Measurements from ENCODE around the gene IBA57. TPM values are rescaled to one million over a fixed set of nuclear protein-coding genes. Genes with fewer than 3 reads are reported as not detected.

The IBA57 gene
- total RNA-seq, 5 donors from 2014 or later (not counting 1 experiment from before 2014, with no cell fraction given) = 10.6 to 18.3 (median 12.6) TPM

DNA sequence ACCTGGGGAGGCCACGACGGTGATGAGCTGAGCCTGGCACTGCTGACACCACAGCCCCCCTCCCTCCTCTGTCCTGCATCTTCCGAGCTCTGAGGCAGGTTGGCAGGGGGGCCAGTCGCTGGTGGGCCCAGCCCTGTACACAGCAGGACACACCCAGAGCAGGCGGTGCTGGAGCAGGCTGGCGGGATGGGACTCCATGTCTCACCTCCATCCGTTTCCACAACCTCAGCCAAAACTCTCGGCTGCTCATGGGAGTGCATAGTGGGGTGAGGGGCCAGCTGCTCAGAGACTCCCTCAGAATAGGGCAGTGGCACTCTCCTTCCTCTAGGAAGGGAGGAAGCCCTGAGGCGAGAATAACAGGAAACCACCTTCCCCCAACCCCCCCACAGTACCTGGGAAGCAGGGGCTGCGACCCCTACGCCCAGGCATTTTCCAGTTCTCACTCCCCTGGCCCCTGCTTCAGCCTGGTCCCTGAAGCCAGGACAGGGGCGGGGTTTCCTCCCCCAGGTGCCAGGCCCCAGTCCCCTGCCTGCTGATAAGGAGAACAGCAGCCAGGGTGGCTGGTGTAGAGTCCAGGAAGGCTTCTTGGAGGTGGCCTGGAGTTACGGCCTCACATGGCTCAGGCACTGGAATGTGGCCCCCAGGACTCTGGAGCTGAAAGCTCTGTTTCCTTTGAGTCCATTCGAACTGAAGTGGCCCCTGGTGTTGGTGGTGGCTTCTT, 3.2 kb upstream of the IBA57 start:
- Histone ChIP-seq H3K4me1 (ENCODE audit: control insufficient read depth in 1 of 2, extremely low read depth in 1 of 2, insufficient read depth in 2 of 2, low read length in 2 of 2) (peaks cover 8 to 49% of the 10 kb centered on the region in 2 experiments), H3K4me3 (ENCODE audit: control insufficient read depth in 1 of 2, extremely low read depth in 1 of 2, low read length in 1 of 2) (peak overlapping the region in 1 of 2 donors; percentile 17), H3K36me3 (ENCODE audit: control insufficient read depth in 2 of 2, extremely low read depth in 1 of 2, insufficient read depth in 1 of 2, low read length in 1 of 2) (no peaks in the 10 kb centered on the region), H3K27me3 (replicated peaks in 1 of 2; ENCODE audit: control insufficient read depth in 2 of 2, extremely low read depth in 1 of 2, insufficient read depth in 2 of 2, low read length in 1 of 2) (peaks cover 0 to 2% of the 10 kb centered on the region in 2 experiments), H3K9me3 (no peaks in the 10 kb centered on the region), H3K27ac (ENCODE audit: low read length) (peak overlapping the region; percentile 42)
- H3K27me3 Mint-ChIP-seq = no peaks in the 10 kb centered on the region
- H3K9me3 Mint-ChIP-seq = no peaks in the 10 kb centered on the region
- H3K36me3 Mint-ChIP-seq = no peaks in the 10 kb centered on the region
- DNase-seq = no peak
- WGBS (ENCODE audit: insufficient coverage) = 54% methylated on average over 4 of the region's 14 CpGs
- H3K4me1 Mint-ChIP-seq = peaks cover 32 to 35% (median 33%) of the 10 kb centered on the region in 3 donors
- no peak for ATAC-seq (replicated peaks in 1 of 4)
- POLR2A ChIA-PET = interaction anchor here in 1 of 2 donors (0.6 kb wide), 3 partner anchors 21 to 1395 kb away, joined by 3 to 5 read pairs (median 4); no protein-coding TSS in a partner anchor
- H3K4me3 Mint-ChIP-seq = peak overlapping the region in 1 of 3 donors; percentile 79
- CTCF ChIA-PET = interaction anchor here in 1 of 2 donors (0.8 kb wide), 1 partner anchor 22 kb away, joined by 3 read pairs; no protein-coding TSS in a partner anchor
- H3K27ac Mint-ChIP-seq = peak overlapping the region; percentile 59 to 97

GRCh38 chr1:228163007-228163753, 2.4 kb upstream of the IBA57 start:
- Mint-ChIP-seq H3K4me3 (peak overlapping the region in 1 of 3 donors; percentile 79), H3K27ac (peak overlapping the region; percentile 87 to 97), H3K27me3 (no peaks in the 10 kb centered on the region), H3K36me3 (no peaks in the 10 kb centered on the region), H3K9me3 (no peaks in the 10 kb centered on the region), H3K4me1 (peaks cover 39 to 41% (median 40%) of the 10 kb centered on the region in 3 donors)
- ATAC-seq (replicated peaks in 1 of 4) = no peak
- no peaks in the 10 kb centered on the region for H3K9me3 ChIP-seq
- H3K27ac ChIP-seq (ENCODE audit: low read length) = peak overlapping the region; percentile 96
- H3K4me3 ChIP-seq (ENCODE audit: control insufficient read depth in 1 of 2, extremely low read depth in 1 of 2, low read length in 1 of 2) = no peak overlapping the region
- 79% methylated on average over 29 of the region's 30 CpGs for WGBS (ENCODE audit: insufficient coverage)
- CTCF ChIA-PET = no interaction called here
- peaks cover 8 to 45% of the 10 kb centered on the region in 2 experiments for H3K4me1 ChIP-seq (ENCODE audit: control insufficient read depth in 1 of 2, extremely low read depth in 1 of 2, insufficient read depth in 2 of 2, low read length in 2 of 2)
- POLR2A ChIA-PET = interaction anchor here in 1 of 2 donors (0.6 kb wide), 3 partner anchors 22 to 1394 kb away, joined by 4 to 6 read pairs (median 5); no protein-coding TSS in a partner anchor
- peaks cover 0 to 2% of the 10 kb centered on the region in 2 experiments for H3K27me3 ChIP-seq (replicated peaks in 1 of 2; ENCODE audit: control insufficient read depth in 2 of 2, extremely low read depth in 1 of 2, insufficient read depth in 2 of 2, low read length in 1 of 2)
- no peaks in the 10 kb centered on the region for H3K36me3 ChIP-seq (ENCODE audit: control insufficient read depth in 2 of 2, extremely low read depth in 1 of 2, insufficient read depth in 1 of 2, low read length in 1 of 2)
- DNase-seq = no peak

DNA sequence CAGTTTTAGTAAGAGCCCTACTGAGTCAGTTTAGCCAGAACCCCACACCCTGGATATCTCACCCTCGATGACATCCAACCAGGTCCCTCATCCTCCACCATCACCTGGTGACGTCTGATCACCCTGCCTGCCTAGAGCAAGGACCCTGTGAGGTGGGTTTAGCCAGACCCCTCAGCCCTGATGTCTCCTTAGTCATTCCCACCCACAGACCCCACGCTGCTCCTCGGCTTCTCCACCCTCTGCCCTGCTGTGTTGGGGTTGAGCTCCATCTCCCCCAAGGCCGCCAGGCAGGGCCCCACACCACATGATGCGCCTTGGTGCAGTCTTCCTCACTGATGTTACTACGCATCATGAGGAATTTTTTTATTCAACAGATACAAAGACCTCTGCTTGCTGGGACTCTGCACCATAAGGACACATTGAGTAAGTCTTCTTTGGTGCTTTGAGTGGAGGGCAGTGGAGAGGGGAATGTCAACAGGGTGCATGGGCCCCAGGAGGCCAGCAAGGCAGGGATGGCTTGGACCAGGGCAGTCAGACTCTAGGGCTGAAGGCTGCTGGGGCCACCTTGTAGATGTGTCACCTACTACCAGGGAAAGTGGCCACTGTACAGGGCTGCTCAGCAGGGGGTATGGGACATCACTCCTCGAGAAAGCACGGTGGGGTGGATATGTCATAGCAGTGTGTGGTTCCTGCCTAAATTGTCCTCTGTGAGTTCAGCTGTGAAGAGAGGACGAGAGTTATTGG, 1.7 kb upstream of the IBA57 start:
- peak overlapping the region; percentile 96 for H3K27ac ChIP-seq (ENCODE audit: low read length)
- H3K27ac Mint-ChIP-seq = peak overlapping the region; percentile 87 to 97
- H3K9me3 ChIP-seq = no peaks in the 10 kb centered on the region
- H3K27me3 ChIP-seq (replicated peaks in 1 of 2; ENCODE audit: control insufficient read depth in 2 of 2, extremely low read depth in 1 of 2, insufficient read depth in 2 of 2, low read length in 1 of 2) = peaks cover 0 to 2% of the 10 kb centered on the region in 2 experiments
- peaks cover 0 to 3% of the 10 kb centered on the region in 2 donors for H3K36me3 ChIP-seq (ENCODE audit: control insufficient read depth in 2 of 2, extremely low read depth in 1 of 2, insufficient read depth in 1 of 2, low read length in 1 of 2)
- H3K36me3 Mint-ChIP-seq = peaks cover under 1% of the 10 kb centered on the region
- H3K4me3 Mint-ChIP-seq = peak overlapping the region; percentile 9 to 79 (median 68)
- ATAC-seq (replicated peaks in 1 of 4) (no peak), DNase-seq (no peak)
- peaks cover 8 to 45% of the 10 kb centered on the region in 2 experiments for H3K4me1 ChIP-seq (ENCODE audit: control insufficient read depth in 1 of 2, extremely low read depth in 1 of 2, insufficient read depth in 2 of 2, low read length in 2 of 2)
- H3K4me3 ChIP-seq (ENCODE audit: control insufficient read depth in 1 of 2, extremely low read depth in 1 of 2, low read length in 1 of 2) = no peak overlapping the region
- POLR2A ChIA-PET = interaction anchor here in 1 of 2 donors (0.6 kb wide), 1 partner anchor 440 kb away, joined by 6 read pairs; no protein-coding TSS in a partner anchor
- peaks cover 43 to 46% (median 44%) of the 10 kb centered on the region in 3 donors for H3K4me1 Mint-ChIP-seq
- WGBS (ENCODE audit: insufficient coverage) = 96% methylated on average over 5 of the region's 10 CpGs
- CTCF ChIA-PET = no interaction called here
- no peaks in the 10 kb centered on the region for H3K27me3 Mint-ChIP-seq
- H3K9me3 Mint-ChIP-seq = no peaks in the 10 kb centered on the region

DNA sequence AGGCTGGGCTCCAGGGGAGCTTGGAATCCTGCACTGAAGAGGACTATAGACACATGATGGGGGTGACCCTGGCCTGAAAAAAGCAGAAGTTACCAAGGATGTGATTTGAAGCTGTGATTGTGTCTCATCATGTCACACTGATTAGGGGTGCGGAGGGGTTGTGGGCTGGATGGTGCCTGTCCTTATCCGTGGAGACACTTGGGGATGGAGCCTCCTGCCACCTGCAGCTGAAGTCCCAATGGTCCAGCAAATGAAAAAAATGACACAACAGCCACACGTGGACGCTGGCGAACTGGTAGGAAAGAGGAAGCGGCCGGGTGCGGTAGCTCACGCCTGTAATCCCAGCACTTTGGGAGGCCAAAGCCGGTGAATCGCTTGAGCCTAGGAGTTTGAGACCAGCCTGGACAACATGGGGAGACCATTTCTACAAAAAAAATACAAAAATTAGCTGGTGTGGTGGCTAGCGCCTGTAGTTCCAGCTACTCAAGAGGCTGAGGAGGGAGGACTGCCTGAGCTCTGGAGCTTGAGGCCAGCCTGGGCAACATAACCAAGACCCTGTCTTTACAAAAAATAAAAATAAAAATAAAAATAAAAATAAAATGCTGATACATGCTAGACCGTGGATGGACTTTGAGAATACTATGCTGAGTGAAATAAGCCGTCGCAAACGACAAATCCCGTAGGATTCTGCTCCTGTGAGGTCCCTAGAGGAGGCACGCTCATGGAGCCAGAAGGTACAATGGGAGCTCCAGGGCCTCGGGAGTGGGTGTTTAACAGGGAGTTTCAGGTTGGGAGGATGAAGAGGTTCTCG, 838 bp upstream of the IBA57 start:
- no peaks in the 10 kb centered on the region for H3K9me3 ChIP-seq
- Mint-ChIP-seq H3K36me3 (peaks cover 3% of the 10 kb centered on the region), H3K4me1 (peaks cover 48 to 53% (median 50%) of the 10 kb centered on the region in 3 donors), H3K27me3 (no peaks in the 10 kb centered on the region), H3K27ac (peak overlapping the region; percentile 87 to 97), H3K4me3 (peak overlapping the region; percentile 79 to 84 (median 81)), H3K9me3 (no peaks in the 10 kb centered on the region)
- H3K36me3 ChIP-seq (ENCODE audit: control insufficient read depth in 2 of 2, extremely low read depth in 1 of 2, insufficient read depth in 1 of 2, low read length in 1 of 2) = peaks cover 0 to 3% of the 10 kb centered on the region in 2 donors
- H3K4me3 ChIP-seq (ENCODE audit: control insufficient read depth in 1 of 2, extremely low read depth in 1 of 2, low read length in 1 of 2) = peak overlapping the region; percentile 60 to 67
- WGBS (ENCODE audit: insufficient coverage) = 57% methylated on average over 18 of the region's 20 CpGs
- CTCF ChIA-PET = interaction anchor here (0.6 to 2.1 kb wide), 4 partner anchors 16 to 34 kb away, joined by 3 to 15 read pairs (median 7); partner anchors contain the start of gene GUK1 (in 1 of the 2)
- H3K4me1 ChIP-seq (ENCODE audit: control insufficient read depth in 1 of 2, extremely low read depth in 1 of 2, insufficient read depth in 2 of 2, low read length in 2 of 2) = peaks cover 8 to 45% of the 10 kb centered on the region in 2 experiments
- peak overlapping the region; percentile 96 for H3K27ac ChIP-seq (ENCODE audit: low read length)
- peaks cover 0 to 2% of the 10 kb centered on the region in 2 experiments for H3K27me3 ChIP-seq (replicated peaks in 1 of 2; ENCODE audit: control insufficient read depth in 2 of 2, extremely low read depth in 1 of 2, insufficient read depth in 2 of 2, low read length in 1 of 2)
- POLR2A ChIA-PET = interaction anchor here in 1 of 2 donors (0.5 to 1.1 kb wide), 4 partner anchors 10 to 16 kb away, joined by 3 to 8 read pairs (median 4); no protein-coding TSS in a partner anchor
- DNase-seq = no peak
- no peak for ATAC-seq (replicated peaks in 1 of 4)

GRCh38 chr1:228166170-228166936, 749 bp downstream of the IBA57 start:
- WGBS (ENCODE audit: insufficient coverage) = 14% methylated on average over 20 of the region's 26 CpGs
- peak overlapping the region; percentile 83 to 90 for H3K27ac Mint-ChIP-seq
- peaks cover 51 to 53% (median 53%) of the 10 kb centered on the region in 3 donors for H3K4me1 Mint-ChIP-seq
- Histone ChIP-seq H3K4me1 (ENCODE audit: control insufficient read depth in 1 of 2, extremely low read depth in 1 of 2, insufficient read depth in 2 of 2, low read length in 2 of 2) (peaks cover 8 to 45% of the 10 kb centered on the region in 2 experiments), H3K36me3 (ENCODE audit: control insufficient read depth in 2 of 2, extremely low read depth in 1 of 2, insufficient read depth in 1 of 2, low read length in 1 of 2) (peaks cover 2 to 3% of the 10 kb centered on the region in 2 donors), H3K27me3 (replicated peaks in 1 of 2; ENCODE audit: control insufficient read depth in 2 of 2, extremely low read depth in 1 of 2, insufficient read depth in 2 of 2, low read length in 1 of 2) (no peaks in the 10 kb centered on the region), H3K4me3 (ENCODE audit: control insufficient read depth in 1 of 2, extremely low read depth in 1 of 2, low read length in 1 of 2) (peak overlapping the region; percentile 68 to 75), H3K27ac (ENCODE audit: low read length) (peak overlapping the region; percentile 97), H3K9me3 (no peaks in the 10 kb centered on the region)
- DNase-seq (peak in 33 of 35 experiments; percentile 32 to 79 (median 49)), ATAC-seq (replicated peaks in 1 of 4) (peak in 3 of 4 experiments; percentile 1 to 12 (median 1))
- peaks cover 3% of the 10 kb centered on the region for H3K36me3 Mint-ChIP-seq
- H3K9me3 Mint-ChIP-seq = no peaks in the 10 kb centered on the region
- ChIA-PET CTCF (interaction anchor here in 1 of 2 donors (0.7 to 2.8 kb wide), 6 partner anchors 18 to 320 kb away, joined by 3 to 19 read pairs (median 3); partner anchors contain the start of gene GUK1), POLR2A (interaction anchor here (0.7 to 1.9 kb wide), 4 partner anchors 18 to 84 kb away, joined by 3 to 6 read pairs (median 4); partner anchors contain the start of gene ARF1 (in 1 of the 2))
- peak overlapping the region; percentile 69 to 84 (median 79) for H3K4me3 Mint-ChIP-seq
- H3K27me3 Mint-ChIP-seq = no peaks in the 10 kb centered on the region

All from T-cell (primary cell).